Common myeloid progenitor, CD34-positive (primary cell): Measurements from ENCODE around the gene SUSD3.

Experiments
- CTCF ChIA-PET: fragments of 350-600 bp; sonication (Branson Sonifier 250); formaldehyde crosslinking; loops from one replicate; lab custom pipeline; 2021; ENCODE audit warnings: antibody characterized with exemption; lab: Charles Lee
- POLR2A ChIA-PET: fragments of 350-600 bp; sonication (Branson Sonifier 250); formaldehyde crosslinking; loops from one replicate; lab custom pipeline; 2021; ENCODE audit warnings: antibody characterized with exemption; lab: Charles Lee
- DNase-seq, 3 donors: peaks; one replicate each; pipeline versions ENCODE4 v3.0.0 to v3.0.0-alpha.2; 2013
- H3K27ac ChIP-seq, 2 experiments: 1 replicate in 1 of 2; 2 replicates in 1 of 2; pipeline ENCODE4 v1.7.0; 2013; ENCODE audit warnings: inconsistent platforms in 2 of 2, low read length in 2 of 2, mild to moderate bottlenecking in 2 of 2, low read depth in 1 of 2, moderate library complexity in 1 of 2; ENCODE audit not compliant: severe bottlenecking in 2 of 2, insufficient read depth in 1 of 2, poor library complexity in 1 of 2
- H3K27me3 ChIP-seq, 5 experiments: replicated peaks in 2 of 5; 1 replicate in 3 of 5; 2 replicates in 2 of 5; pipeline versions ENCODE4 v1.6.1 to v1.7.0; 2013; ENCODE audit warnings: low read length in 4 of 5, mild to moderate bottlenecking in 2 of 5, moderate library complexity in 2 of 5, inconsistent platforms in 1 of 5; ENCODE audit not compliant: insufficient read depth in 5 of 5, control insufficient read depth in 4 of 5
- H3K36me3 ChIP-seq, 4 experiments: 1 replicate in 2 of 4; 2 replicates in 2 of 4; pipeline versions ENCODE4 v1.6.1 to v1.7.0; 2013; ENCODE audit warnings: low read length in 3 of 4, control low read depth in 1 of 4, mild to moderate bottlenecking in 1 of 4; ENCODE audit not compliant: control insufficient read depth in 4 of 4, insufficient read depth in 4 of 4
- H3K4me1 ChIP-seq, 4 experiments: 1 replicate in 3 of 4; 2 replicates in 1 of 4; pipeline versions ENCODE4 v1.6.1 to v1.7.1; 2013; ENCODE audit warnings: low read length in 3 of 4, mild to moderate bottlenecking in 3 of 4, control low read depth in 1 of 4, inconsistent platforms in 1 of 4, moderate library complexity in 1 of 4; ENCODE audit not compliant: control insufficient read depth in 4 of 4, insufficient read depth in 4 of 4; ENCODE audit errors: control extremely low read depth in 1 of 4
- H3K4me3 ChIP-seq, 7 experiments: 1 replicate in 4 of 7; 2 replicates in 3 of 7; pipeline versions ENCODE4 v1.5.1 to v1.7.0; 2013; ENCODE audit warnings: mild to moderate bottlenecking in 7 of 7, low read length in 6 of 7, moderate library complexity in 6 of 7, inconsistent platforms in 2 of 7, low read depth in 2 of 7, control low read depth in 1 of 7; ENCODE audit not compliant: insufficient read depth in 4 of 7, control insufficient read depth in 1 of 7; ENCODE audit errors: extremely low read depth in 1 of 7
- H3K9me3 ChIP-seq, 5 experiments: 1 replicate in 4 of 5; 2 replicates in 1 of 5; pipeline versions ENCODE4 v1.6.1 to v1.7.1; 2013; ENCODE audit warnings: low read length in 4 of 5, mild to moderate bottlenecking in 2 of 5, inconsistent platforms in 1 of 5, low read depth in 1 of 5, moderate library complexity in 1 of 5; ENCODE audit not compliant: control insufficient read depth in 4 of 5, insufficient read depth in 2 of 5; ENCODE audit errors: control extremely low read depth in 1 of 5
- WGBS: methylation state at CpG from one replicate; pipeline ENCODE4 v1.1.5; 2013; ENCODE audit not compliant: insufficient coverage; 5-methylcytosine and 5-hydroxymethylcytosine counted together

The SUSD3 gene

GRCh38 chr9:93134015-93134739 lies 75.7 kb downstream of the SUSD3 start, which contains the start of gene NINJ1:
Gene NINJ1 (minus strand): TSS chr9:93134251. CDS start chr9:93134217, 34 bp downstream.
- CTCF ChIA-PET = interaction anchor here (1.1 to 2.7 kb wide), 8 partner anchors 9 to 38 kb away, joined by 3 to 8 read pairs (median 4); partner anchors contain the start of gene CARD19
- peaks cover 1 to 74% (median 56%) of the 10 kb centered on the region in 4 experiments for H3K4me1 ChIP-seq
- 0% methylated on average over 32 of the region's 78 CpGs for WGBS

More at GRCh38 chr9:93134015-93134739, 75.7 kb downstream of the SUSD3 start, which contains the start of gene NINJ1:
- H3K36me3 ChIP-seq = no peaks in the 10 kb centered on the region
- no peaks in the 10 kb centered on the region for H3K9me3 ChIP-seq
- H3K4me3 ChIP-seq = peak within 1 kb of the TSS; percentile 33 to 86 (median 73)
- DNase-seq = peak; percentile 84 to 96 (median 96)
- peak within 1 kb of the TSS; percentile 61 to 84 for H3K27ac ChIP-seq
- POLR2A ChIA-PET = interaction anchor here (0.9 to 1.6 kb wide), 4 partner anchors 10 to 42 kb away, joined by 3 to 8 read pairs (median 6); no protein-coding TSS in a partner anchor
- no peaks in the 10 kb centered on the region for H3K27me3 ChIP-seq
